Measurements from ENCODE around the gene LRRC57. TPM values are rescaled to one million over a fixed set of nuclear protein-coding genes. Genes with fewer than 3 reads are reported as not detected.

Gene LRRC57
- total RNA-seq, 1 donor = 16.3 TPM

- H3K4me3 ChIP-seq (ENCODE audit: insufficient read depth, low read length) = peak within 1 kb of the TSS; percentile 80
- TF ChIP-seq CTCF (IDR thresholded peaks at IDR 0.05; ENCODE audit: extremely low read depth, low read depth, low read length) = no peak
- H3K27ac ChIP-seq (ENCODE audit: low read depth, low read length) = peak within 1 kb of the TSS; percentile 94
- peak within 1 kb of the TSS; percentile 84 for H2AFZ ChIP-seq (ENCODE audit: low read length)
- no peaks in the 10 kb centered on the region for H3K9me3 ChIP-seq (ENCODE audit: low read depth, low read length)
- peak within 1 kb of the TSS; percentile 96 for H3K4me2 ChIP-seq (ENCODE audit: insufficient read depth, low read length)
- peaks cover 30% of the 10 kb centered on the region for H3K4me1 ChIP-seq (ENCODE audit: insufficient read depth, low read length)
- H3K36me3 ChIP-seq (ENCODE audit: insufficient read depth, low read length) = peaks cover 2% of the 10 kb centered on the region
- DNase-seq (ENCODE audit: insufficient read length, low spot score, missing footprints) = peak; percentile 99
- H4K20me1 ChIP-seq (ENCODE audit: insufficient read depth, low read length) = peaks cover 1% of the 10 kb centered on the region
- peaks cover 44% of the 10 kb centered on the region for H3K79me2 ChIP-seq (ENCODE audit: insufficient read depth, low read length)
- no peaks in the 10 kb centered on the region for H3K27me3 ChIP-seq (ENCODE audit: insufficient read depth, low read length)
Measured at GRCh38 chr15:42495361-42496212, 53.0 kb downstream of the LRRC57 start, which contains the start of gene SNAP23. Gene SNAP23, plus strand, starts transcription at chr15:42495634. Its CDS starts 16,213 bp downstream, at chr15:42511847.

GRCh38 chr15:42494998-42495360, 53.6 kb downstream of the LRRC57 start:
- H3K36me3 ChIP-seq (ENCODE audit: insufficient read depth, low read length) = no peaks in the 10 kb centered on the region
- H3K27me3 ChIP-seq (ENCODE audit: insufficient read depth, low read length) = no peaks in the 10 kb centered on the region
- peak overlapping the region; percentile 96 for H3K4me2 ChIP-seq (ENCODE audit: insufficient read depth, low read length)
- H3K4me1 ChIP-seq (ENCODE audit: insufficient read depth, low read length) = peaks cover 28% of the 10 kb centered on the region
- H3K4me3 ChIP-seq (ENCODE audit: insufficient read depth, low read length) = peak overlapping the region; percentile 80
- peak overlapping the region; percentile 78 for H2AFZ ChIP-seq (ENCODE audit: low read length)
- no peak for TF ChIP-seq CTCF (IDR thresholded peaks at IDR 0.05; ENCODE audit: extremely low read depth, low read depth, low read length)
- DNase-seq (ENCODE audit: insufficient read length, low spot score, missing footprints) = peak; percentile 94
- no peaks in the 10 kb centered on the region for H4K20me1 ChIP-seq (ENCODE audit: insufficient read depth, low read length)
- no peaks in the 10 kb centered on the region for H3K9me3 ChIP-seq (ENCODE audit: low read depth, low read length)
- peak overlapping the region; percentile 94 for H3K27ac ChIP-seq (ENCODE audit: low read depth, low read length)
- peaks cover 44% of the 10 kb centered on the region for H3K79me2 ChIP-seq (ENCODE audit: insufficient read depth, low read length)

GRCh38 chr15:42493679-42494078, 54.9 kb downstream of the LRRC57 start:
- Histone ChIP-seq H3K27ac (ENCODE audit: low read depth, low read length) (no peak overlapping the region), H3K27me3 (ENCODE audit: insufficient read depth, low read length) (no peaks in the 10 kb centered on the region), H4K20me1 (ENCODE audit: insufficient read depth, low read length) (no peaks in the 10 kb centered on the region), H3K79me2 (ENCODE audit: insufficient read depth, low read length) (peaks cover 54% of the 10 kb centered on the region), H3K4me1 (ENCODE audit: insufficient read depth, low read length) (peaks cover 18% of the 10 kb centered on the region), H3K36me3 (ENCODE audit: insufficient read depth, low read length) (no peaks in the 10 kb centered on the region), H3K9me3 (ENCODE audit: low read depth, low read length) (no peaks in the 10 kb centered on the region), H3K4me2 (ENCODE audit: insufficient read depth, low read length) (no peak overlapping the region), H2AFZ (ENCODE audit: low read length) (peak overlapping the region; percentile 59), H3K4me3 (ENCODE audit: insufficient read depth, low read length) (no peak overlapping the region)
- DNase-seq (ENCODE audit: insufficient read length, low spot score, missing footprints) = no peak
- no peak for TF ChIP-seq CTCF (IDR thresholded peaks at IDR 0.05; ENCODE audit: extremely low read depth, low read depth, low read length)

GRCh38 chr15:42491539-42492225, 56.9 kb downstream of the LRRC57 start:
- Histone ChIP-seq H4K20me1 (ENCODE audit: insufficient read depth, low read length) (peaks cover 11% of the 10 kb centered on the region), H3K36me3 (ENCODE audit: insufficient read depth, low read length) (no peaks in the 10 kb centered on the region), H3K9me3 (ENCODE audit: low read depth, low read length) (no peaks in the 10 kb centered on the region), H2AFZ (ENCODE audit: low read length) (peak overlapping the region; percentile 97), H3K4me1 (ENCODE audit: insufficient read depth, low read length) (peaks cover 18% of the 10 kb centered on the region), H3K79me2 (ENCODE audit: insufficient read depth, low read length) (peaks cover 54% of the 10 kb centered on the region), H3K27me3 (ENCODE audit: insufficient read depth, low read length) (no peaks in the 10 kb centered on the region), H3K27ac (ENCODE audit: low read depth, low read length) (peak overlapping the region; percentile 100), H3K4me3 (ENCODE audit: insufficient read depth, low read length) (peak overlapping the region; percentile 93), H3K4me2 (ENCODE audit: insufficient read depth, low read length) (peak overlapping the region; percentile 97)
- DNase-seq (ENCODE audit: insufficient read length, low spot score, missing footprints) = peak; percentile 71
- no peak for TF ChIP-seq CTCF (IDR thresholded peaks at IDR 0.05; ENCODE audit: extremely low read depth, low read depth, low read length)
